Endothelial cell of hepatic sinusoid (primary cell): Measurements from ENCODE around the gene CRELD1.
"Not testable (repeated sequence)": the region's sequence is repeated elsewhere in the genome, so short reads cannot be mapped to it uniquely, and the experiment has no call there.

Experiments
- in situ Hi-C: cut with HindIII; loops from 2 replicates; pipeline ENCODE4 v1.10.0; 2017; ENCODE audit warnings: low sequenced_read_pairs

Gene CRELD1

GRCh38 chr3:9932843-9933560, 632 bp upstream of the CRELD1 start:
- in situ Hi-C loops: loop anchor here (5.0 kb wide), 1 partner anchor 99 kb away; no protein-coding TSS in a partner anchor

- in situ Hi-C loops: loop anchor here (5.0 kb wide), 1 partner anchor 98 kb away; no protein-coding TSS in a partner anchor
Measured at GRCh38 chr3:9934235-9934621, 594 bp downstream of the CRELD1 start.

GRCh38 chr3:9934993-9935392, 1.4 kb downstream of the CRELD1 start:
- in situ Hi-C loops: loop anchor here (5.0 kb wide), 1 partner anchor 97 kb away; no protein-coding TSS in a partner anchor

- in situ Hi-C loops: no loop called here
Measured at GRCh38 chr3:9935966-9936510, 2.4 kb downstream of the CRELD1 start.

- in situ Hi-C loops: no loop called here
Measured at GRCh38 chr3:9937486-9938238, 4.0 kb downstream of the CRELD1 start.

GRCh38 chr3:9938966-9939365, 5.3 kb downstream of the CRELD1 start:
- in situ Hi-C loops: no loop called here

GRCh38 chr3:9939906-9940305, 6.3 kb downstream of the CRELD1 start:
- in situ Hi-C loops: not testable (repeated sequence)

GRCh38 chr3:9940746-9941145, 7.1 kb downstream of the CRELD1 start:
- in situ Hi-C loops: no loop called here

GRCh38 chr3:9942164-9942563, 8.5 kb downstream of the CRELD1 start:
- in situ Hi-C loops: no loop called here

GRCh38 chr3:9942934-9943690, 9.5 kb downstream of the CRELD1 start:
- in situ Hi-C loops: no loop called here

GRCh38 chr3:9944271-9944670, 10.6 kb downstream of the CRELD1 start:
- in situ Hi-C loops: no loop called here

- in situ Hi-C loops: no loop called here
Measured at GRCh38 chr3:9945358-9945757, 11.7 kb downstream of the CRELD1 start.

- in situ Hi-C loops: no loop called here
Measured at GRCh38 chr3:9946112-9947024, 12.7 kb downstream of the CRELD1 start.

- in situ Hi-C loops: no loop called here
Measured at GRCh38 chr3:9947025-9947995, 13.7 kb downstream of the CRELD1 start.

- in situ Hi-C loops: no loop called here
Measured at GRCh38 chr3:9948586-9948985, 15.0 kb downstream of the CRELD1 start.

GRCh38 chr3:9949115-9949514, 15.5 kb downstream of the CRELD1 start:
- in situ Hi-C loops: no loop called here

- in situ Hi-C loops: no loop called here
Measured at GRCh38 chr3:9949626-9950025, 16.0 kb downstream of the CRELD1 start.

GRCh38 chr3:9951126-9951525, 17.5 kb downstream of the CRELD1 start:
- in situ Hi-C loops: no loop called here

GRCh38 chr3:9951598-9951961, 17.9 kb downstream of the CRELD1 start:
- in situ Hi-C loops: no loop called here
